Measurements from ENCODE around the gene GSDMA.

The GSDMA gene, protein sequence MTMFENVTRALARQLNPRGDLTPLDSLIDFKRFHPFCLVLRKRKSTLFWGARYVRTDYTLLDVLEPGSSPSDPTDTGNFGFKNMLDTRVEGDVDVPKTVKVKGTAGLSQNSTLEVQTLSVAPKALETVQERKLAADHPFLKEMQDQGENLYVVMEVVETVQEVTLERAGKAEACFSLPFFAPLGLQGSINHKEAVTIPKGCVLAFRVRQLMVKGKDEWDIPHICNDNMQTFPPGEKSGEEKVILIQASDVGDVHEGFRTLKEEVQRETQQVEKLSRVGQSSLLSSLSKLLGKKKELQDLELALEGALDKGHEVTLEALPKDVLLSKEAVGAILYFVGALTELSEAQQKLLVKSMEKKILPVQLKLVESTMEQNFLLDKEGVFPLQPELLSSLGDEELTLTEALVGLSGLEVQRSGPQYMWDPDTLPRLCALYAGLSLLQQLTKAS

DNA sequence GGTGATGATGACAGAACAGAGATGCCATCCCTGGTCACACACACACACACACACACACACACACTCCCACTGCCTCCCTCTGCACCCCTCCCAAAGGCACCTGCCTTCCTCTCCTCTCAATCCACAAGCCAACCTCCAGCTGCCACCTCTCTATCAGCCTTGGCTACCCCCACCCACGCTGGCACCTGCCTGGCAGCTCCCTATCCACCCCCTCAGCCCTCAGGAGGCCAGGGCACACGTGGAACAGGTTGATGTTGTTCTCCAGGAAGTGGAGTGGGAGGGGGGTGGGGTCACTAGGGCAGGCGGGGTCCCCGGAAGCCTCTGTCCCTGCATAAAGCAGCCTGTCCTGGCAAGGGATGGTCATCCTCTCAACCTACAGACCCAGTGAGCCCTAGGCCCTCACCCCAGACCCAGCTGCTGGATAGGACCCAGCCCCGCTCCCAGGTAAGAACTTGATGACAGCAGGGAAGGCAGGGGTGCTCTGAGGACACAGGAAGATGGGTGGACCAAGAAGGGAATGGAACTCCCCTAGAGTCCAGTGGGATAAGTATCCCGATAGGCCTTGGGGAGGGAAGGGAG lies at the start of gene GSDMA:
TSS of gene GSDMA (plus strand) at position 363 of the 579 bp plus-strand sequence. CDS start 2,684 bp downstream, outside the sequence.
- DNase-seq: no peak

- no peak for DNase-seq
These were observed 48.8 kb upstream of the GSDMA start for GRCh38 chr17:39913989-39914388.

- no peak for DNase-seq
These were observed 47.2 kb upstream of the GSDMA start for GRCh38 chr17:39915559-39915958.

DNA sequence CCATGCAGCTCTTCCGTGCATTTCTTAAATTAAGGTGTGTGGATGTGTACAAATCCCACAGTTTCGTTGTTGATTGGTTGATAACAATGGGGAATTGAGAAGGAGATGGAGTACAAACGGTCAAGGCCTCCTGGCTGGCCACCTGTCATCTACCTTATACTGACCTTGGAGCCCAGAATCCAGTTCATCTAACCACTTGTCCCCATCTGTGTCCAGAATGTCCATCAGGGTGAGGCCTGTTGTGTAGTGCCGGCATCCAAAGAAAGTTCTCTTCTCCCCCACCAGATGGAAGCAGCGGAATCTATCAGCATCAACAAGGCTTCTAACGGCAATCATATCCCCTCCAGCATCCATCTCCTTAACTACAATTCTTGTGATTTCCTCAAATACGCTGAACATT lies 45.9 kb upstream of the GSDMA start:
- peak; percentile 17 for DNase-seq

GRCh38 chr17:39919087-39919683 lies 43.6 kb upstream of the GSDMA start:
- DNase-seq: peak; percentile 49

DNA sequence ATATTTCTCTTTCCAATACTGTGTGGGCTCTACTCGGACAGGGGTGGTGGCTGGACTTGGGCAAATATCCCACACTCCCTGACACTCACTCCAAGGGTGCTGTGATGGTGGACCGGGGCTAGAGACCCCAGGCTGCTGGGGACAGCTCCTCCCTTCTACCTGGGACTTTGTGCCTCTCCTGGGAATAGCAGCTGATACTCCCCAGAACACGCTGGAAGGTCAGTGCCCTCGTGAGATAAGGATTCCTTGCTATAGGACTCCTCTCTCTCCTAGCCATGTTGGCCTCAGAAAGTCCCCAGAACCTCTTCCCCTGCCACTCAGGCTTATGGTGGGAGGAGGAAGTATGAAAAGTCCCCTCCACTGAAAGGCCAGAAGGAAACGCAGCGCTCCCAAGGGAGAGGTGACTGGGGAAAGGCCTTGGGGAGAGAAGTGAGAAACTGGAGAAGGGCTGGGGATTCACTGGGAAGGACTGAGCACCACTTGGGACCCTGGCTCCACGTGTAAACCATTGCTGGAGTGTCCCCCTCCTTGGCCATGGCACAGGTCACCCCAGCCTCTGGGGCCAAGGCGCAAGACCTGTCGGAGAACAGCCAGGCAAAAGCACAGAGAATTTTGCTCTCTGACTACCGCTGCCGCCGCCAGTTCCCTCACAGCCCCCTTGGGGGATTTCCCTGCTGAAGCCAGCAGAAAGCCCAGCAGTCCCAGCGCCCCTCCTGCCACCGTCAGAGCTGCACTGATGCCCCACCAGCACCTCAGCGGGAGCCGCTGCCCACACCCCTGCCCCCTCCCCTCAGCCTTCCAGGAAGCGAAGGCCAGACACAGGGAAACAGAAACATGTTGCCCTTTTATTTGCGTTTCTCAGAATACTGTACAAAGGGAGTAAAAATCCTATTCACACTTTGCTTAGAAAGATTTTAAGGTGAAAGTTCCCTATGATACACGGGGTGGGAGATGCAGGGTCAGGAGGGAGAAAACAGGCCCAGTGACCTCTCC lies 42.3 kb upstream of the GSDMA start:
- DNase-seq: no peak

DNA sequence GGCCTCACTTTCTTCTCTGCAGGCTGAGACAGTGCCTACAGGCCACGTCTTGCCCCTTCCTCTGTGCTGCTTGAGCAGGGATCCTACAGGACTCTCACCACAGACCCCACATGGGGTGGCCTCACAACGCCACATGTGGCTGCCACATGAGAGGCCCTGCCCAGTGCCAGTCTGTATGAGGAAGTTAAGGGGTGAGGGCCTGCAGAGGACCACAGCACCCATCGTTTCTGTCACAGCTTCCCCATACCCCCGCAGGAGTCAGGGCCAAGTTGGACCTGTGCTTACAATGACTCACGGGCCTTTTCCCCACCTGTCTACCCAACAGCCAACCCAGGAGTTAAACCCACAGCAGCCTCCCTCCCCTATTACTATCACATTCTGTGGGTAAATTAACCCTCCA lies 41.5 kb upstream of the GSDMA start:
- peak; percentile 62 for DNase-seq

- DNase-seq: no peak
These were observed 40.8 kb upstream of the GSDMA start for GRCh38 chr17:39922006-39922405.

DNA sequence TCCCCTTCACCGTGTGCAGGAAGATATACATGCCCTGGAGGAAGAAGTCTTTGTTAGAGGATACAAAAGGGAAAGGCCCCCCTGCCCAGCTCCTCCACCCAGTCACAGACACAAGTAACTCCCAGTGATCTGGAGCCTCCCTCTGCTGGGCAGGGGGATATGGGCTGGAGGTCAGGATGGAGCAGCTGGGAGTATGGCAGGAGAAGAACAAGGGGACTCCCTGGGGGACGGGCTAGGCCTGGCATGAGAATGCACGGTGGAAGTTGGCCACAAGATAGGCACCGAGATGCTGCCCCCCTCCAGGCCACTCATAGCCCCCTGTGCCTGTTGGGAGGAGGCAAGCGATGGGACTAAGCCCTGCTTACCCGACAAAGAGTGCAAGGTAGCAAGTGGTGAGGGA lies 39.6 kb upstream of the GSDMA start:
- DNase-seq: no peak

DNA sequence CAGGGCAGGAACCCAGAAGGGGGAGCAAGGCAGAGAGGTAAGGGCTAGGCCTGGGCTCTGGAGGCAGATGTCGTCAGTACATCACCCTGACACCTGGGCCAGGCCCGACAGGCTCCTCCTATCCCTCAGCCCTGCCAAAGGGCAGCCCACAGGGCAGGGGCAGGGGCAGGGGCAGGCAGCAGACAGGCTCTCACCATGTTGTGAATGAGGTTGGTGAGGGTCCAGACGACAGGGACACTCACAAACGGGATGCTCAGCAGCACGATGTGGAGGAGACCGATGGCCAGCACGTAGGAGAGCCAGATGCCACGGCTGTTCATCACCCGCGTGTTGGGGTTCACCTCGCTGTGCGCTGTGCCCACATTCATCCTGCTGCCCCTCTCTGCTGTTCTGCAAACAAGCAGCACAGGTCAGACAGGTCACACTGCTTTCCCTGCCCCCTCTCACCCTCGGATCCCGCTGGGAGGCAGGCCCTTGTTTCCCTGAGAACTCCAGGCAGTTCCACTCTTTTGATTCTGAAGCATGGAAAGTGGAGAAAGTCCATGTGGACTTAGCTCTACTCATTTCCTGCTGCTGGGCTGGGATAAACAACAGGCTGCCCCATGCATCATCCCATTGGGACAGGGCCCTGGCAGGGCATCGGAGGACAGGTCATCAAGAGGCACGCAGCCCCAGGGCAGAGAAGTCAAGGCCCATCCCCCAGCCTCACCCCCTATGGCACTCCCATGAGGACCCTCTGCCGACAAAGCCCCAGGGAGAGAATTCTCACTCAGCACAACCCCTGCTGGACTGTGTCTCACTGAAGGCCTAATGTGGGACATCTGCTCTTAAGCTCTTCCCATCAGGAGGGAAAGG lies 38.7 kb upstream of the GSDMA start:
- DNase-seq: no peak

DNA sequence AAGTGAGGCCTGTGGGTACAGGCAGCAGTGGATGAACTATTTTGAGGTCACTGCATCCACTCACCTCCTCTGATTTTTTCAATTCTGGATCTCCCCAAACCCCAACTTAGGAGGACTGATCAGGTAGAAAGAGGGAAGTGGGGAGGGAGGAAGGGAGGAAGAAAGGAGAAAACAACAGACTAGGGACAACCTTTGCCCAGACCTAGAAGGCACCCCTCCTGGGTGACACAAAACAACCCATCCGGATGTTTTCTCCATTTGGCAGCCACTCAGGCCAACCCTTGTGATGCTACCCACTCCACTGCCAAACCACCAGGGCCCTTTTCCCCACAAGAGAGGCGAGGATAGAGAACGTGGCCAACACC lies 38.1 kb upstream of the GSDMA start:
- no peak for DNase-seq

GRCh38 chr17:39925282-39926134 lies 37.3 kb upstream of the GSDMA start:
- DNase-seq: no peak

- DNase-seq: no peak
These were observed 36.6 kb upstream of the GSDMA start for GRCh38 chr17:39926135-39926587.

DNA sequence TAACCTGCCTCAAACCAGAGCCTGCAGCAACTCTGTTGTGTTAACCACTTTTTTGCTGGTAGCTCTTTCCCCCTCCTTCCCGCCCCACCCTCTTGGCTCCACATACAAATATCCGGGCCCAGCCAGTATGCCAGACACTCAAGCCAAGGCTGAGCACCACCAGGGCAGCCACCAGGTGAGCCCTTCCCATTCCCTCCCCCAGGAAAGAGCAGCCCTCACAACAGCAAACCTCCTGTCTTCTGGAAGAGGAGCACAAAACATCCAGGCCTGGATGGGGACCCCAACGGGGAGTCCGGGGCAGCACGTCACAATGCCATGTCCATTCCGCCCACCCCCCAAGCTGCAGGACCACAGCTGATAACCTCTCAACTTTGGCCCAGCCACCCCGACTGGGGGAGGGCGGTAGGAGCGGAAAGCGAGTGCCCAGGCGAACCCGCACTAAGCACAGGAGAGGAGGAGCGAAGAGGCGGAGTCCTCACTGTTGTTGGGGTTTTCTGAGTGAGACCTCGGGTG lies 36.2 kb upstream of the GSDMA start:
- peak; percentile 72 for DNase-seq

- peak; percentile 96 for DNase-seq
These were observed 35.5 kb upstream of the GSDMA start, which contains the start of the genes LRRC3C and ORMDL3 for GRCh38 chr17:39927101-39927928. Gene LRRC3C (plus strand): TSS chr17:39927732. CDS start chr17:39941524, 13,792 bp downstream. Gene ORMDL3 (minus strand): TSS chr17:39927601. CDS start chr17:39924203, 3,398 bp downstream.

DNA sequence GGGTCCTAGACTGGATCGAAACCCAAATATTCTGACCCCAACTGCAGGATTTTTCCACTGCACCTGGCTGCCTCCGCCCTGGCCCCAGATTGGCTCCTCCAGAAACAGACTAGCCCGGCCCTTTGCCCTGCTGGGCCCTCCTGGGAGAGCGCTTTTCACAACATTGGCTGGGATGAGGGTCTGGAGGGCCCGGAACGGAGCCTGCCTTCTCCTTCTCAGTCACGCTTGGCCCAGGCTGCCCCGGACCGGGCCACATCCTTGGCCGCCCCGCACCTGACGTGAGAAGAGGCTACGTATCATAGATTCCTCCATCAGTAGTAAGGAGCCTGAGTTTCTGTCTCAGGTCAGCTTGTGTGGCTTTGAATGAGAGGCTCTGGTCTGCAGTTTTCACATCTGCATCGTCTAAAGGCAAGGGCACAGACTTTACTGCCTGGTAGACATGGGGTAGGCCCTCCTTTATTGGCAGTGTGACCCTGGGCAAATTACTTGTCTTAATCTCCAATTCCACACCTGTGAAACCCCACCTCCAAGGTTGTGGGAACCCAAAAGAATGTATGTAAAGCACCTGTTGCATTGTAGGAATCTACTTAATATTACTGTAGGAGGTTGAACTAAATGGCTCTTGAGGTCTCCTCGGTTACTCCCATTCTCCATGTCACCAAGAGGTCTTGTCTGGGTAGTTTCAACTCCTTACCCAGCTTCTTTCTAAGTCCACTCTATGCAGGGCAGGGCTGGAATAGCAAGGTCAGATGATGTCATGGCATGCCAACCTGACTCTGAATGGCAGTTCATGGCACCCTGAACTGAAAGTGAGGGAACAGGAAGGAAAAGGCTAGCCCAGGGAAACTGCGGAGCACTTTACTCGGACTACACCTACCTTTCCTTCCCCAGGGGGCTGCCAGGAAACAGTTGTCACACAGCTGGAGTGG lies 34.6 kb upstream of the GSDMA start:
- peak; percentile 35 for DNase-seq

DNA sequence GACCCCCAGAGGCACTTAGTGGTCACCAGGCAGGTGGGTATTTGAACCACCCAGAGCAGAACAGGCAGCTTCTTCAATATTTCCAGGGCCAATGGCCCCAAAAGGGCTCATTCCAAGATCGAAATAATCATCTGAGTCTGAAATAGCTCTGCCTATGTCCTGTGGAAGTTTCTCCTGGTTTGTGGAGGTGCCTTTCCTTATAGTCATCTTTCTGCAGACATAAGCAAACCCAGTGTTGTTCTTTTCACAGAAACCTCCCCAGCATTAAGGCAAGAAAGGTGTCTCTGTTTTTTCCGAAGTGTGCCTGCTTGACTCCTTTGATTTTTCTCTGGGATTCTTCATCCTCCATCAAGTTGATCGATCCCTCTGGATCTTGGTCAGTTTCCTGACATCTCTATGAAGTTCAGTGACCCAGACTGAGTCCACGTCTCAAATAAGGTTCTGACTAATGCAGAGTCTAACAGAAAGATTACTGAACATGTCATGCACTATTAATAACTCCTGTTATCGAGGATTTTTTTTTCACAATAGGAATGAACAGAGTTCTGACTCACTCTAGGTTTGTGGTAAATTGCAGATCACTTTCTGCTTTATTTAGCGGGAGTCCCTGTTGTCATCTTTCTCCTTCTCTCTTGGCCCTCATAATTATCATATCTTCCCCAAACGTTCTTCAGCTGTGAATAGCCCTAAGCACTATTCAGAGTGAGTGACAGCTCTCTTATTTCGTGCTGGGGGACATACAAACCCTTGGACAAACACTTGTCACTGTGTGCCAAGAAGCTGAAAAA lies 33.8 kb upstream of the GSDMA start:
- DNase-seq: peak; percentile 55
